Ascending aorta (tissue), 2 donors: ENCODE data around the gene SOX18. TPM values are rescaled to one million over a fixed set of nuclear protein-coding genes. Genes with fewer than 3 reads are reported as not detected.

Source experiments
- DNase-seq, 2 donors: peaks; one replicate each; pipeline ENCODE4 v3.0.0-alpha.2; 2019; ENCODE audit warnings: low spot score in 2 of 2
- H3K27ac ChIP-seq, 2 donors: fragments of 200-600 bp; sonication (generic); one replicate each; pipeline ENCODE4 v1.5.1; 2016 to 2017; ENCODE audit warnings: mild to moderate bottlenecking in 1 of 2
- H3K27me3 ChIP-seq: fragments of 200-600 bp; sonication (generic); one replicate; pipeline ENCODE4 v1.5.1; 2017
- H3K36me3 ChIP-seq, 2 donors: fragments of 200-600 bp; sonication (generic); one replicate each; pipeline ENCODE4 v1.5.1; 2016
- H3K4me1 ChIP-seq, 2 donors: fragments of 200-600 bp; sonication (generic); one replicate each; pipeline ENCODE4 v1.5.1; 2016 to 2017; ENCODE audit warnings: mild to moderate bottlenecking in 1 of 2
- H3K4me3 ChIP-seq, 2 donors: fragments of 200-600 bp; sonication (generic); one replicate each; pipeline ENCODE4 v1.5.1; 2016 to 2017; ENCODE audit warnings: mild to moderate bottlenecking in 1 of 2
- H3K9me3 ChIP-seq, 2 donors: fragments of 200-600 bp; sonication (generic); one replicate each; pipeline ENCODE4 v1.5.1; 2016
- CTCF ChIP-seq, 3 experiments: fragments of 200-600 bp in 2 of 3; fragments of 450-650 bp in 1 of 3; sonication (generic) in 2 of 3; IDR thresholded peaks; one replicate each; pipeline ENCODE4 v1.5.1; 2016 to 2019; ENCODE audit warnings: antibody characterized with exemption in 3 of 3, mild to moderate bottlenecking in 1 of 3, moderate library complexity in 1 of 3
- intact Hi-C: fragments of 100-400 bp; cut with DNase I; formaldehyde crosslinking; loops from one replicate; pipeline ENCODE4 v1.15.1; 2023
- total RNA-seq: library from RNA; depleted of rRNA; stranded (reverse); fragments of >200 nt; gene quantifications from one replicate; pipeline ENCODE4 v1.1.0, GENCODE V29; 2016

Gene SOX18
- total RNA-seq, 1 donor from 2014 or later = 244 TPM

GRCh38 chr20:64086801-64087200, 37.4 kb upstream of the SOX18 start:
- Histone ChIP-seq H3K36me3 (no peaks in the 10 kb centered on the region), H3K4me3 (no peak overlapping the region), H3K9me3 (no peaks in the 10 kb centered on the region), H3K4me1 (peaks cover 6 to 12% of the 10 kb centered on the region in 2 donors), H3K27me3 (peaks cover 7% of the 10 kb centered on the region), H3K27ac (no peak overlapping the region)
- no peak for DNase-seq
- intact Hi-C loops = no loop called here
- TF ChIP-seq CTCF (IDR thresholded peaks at IDR 0.05) = no peak

GRCh38 chr20:64084685-64085152, 35.3 kb upstream of the SOX18 start:
- Histone ChIP-seq H3K4me1 (peaks cover 6 to 15% of the 10 kb centered on the region in 2 donors), H3K4me3 (peak overlapping the region in 1 of 2 donors; percentile 74), H3K27ac (no peak overlapping the region), H3K27me3 (peaks cover 7% of the 10 kb centered on the region), H3K36me3 (no peaks in the 10 kb centered on the region), H3K9me3 (no peaks in the 10 kb centered on the region)
- no peak for DNase-seq
- TF ChIP-seq CTCF (IDR thresholded peaks at IDR 0.05) = no peak
- intact Hi-C loops = loop anchor here (5.0 kb wide), 1 partner anchor 38 kb away; no protein-coding TSS in a partner anchor

- intact Hi-C loops = loop anchor here (5.0 kb wide), 1 partner anchor 38 kb away; no protein-coding TSS in a partner anchor
- Histone ChIP-seq H3K27ac (no peak within 1 kb of the TSS), H3K9me3 (no peaks in the 10 kb centered on the region), H3K36me3 (no peaks in the 10 kb centered on the region), H3K27me3 (peaks cover 7% of the 10 kb centered on the region), H3K4me1 (peaks cover 9 to 18% of the 10 kb centered on the region in 2 donors), H3K4me3 (peak within 1 kb of the TSS; percentile 54 to 74)
- DNase-seq = no peak
- TF ChIP-seq CTCF (IDR thresholded peaks at IDR 0.05) = no peak
Measured at GRCh38 chr20:64083804-64084684, 34.6 kb upstream of the SOX18 start, which contains the start of gene LKAAEAR1. TSS of gene LKAAEAR1 (minus strand) at chr20:64084398. CDS start at chr20:64084219, 179 bp downstream.

GRCh38 chr20:64083378-64083803, 34.0 kb upstream of the SOX18 start:
- intact Hi-C loops = loop anchor here (5.0 kb wide), 1 partner anchor 39 kb away; no protein-coding TSS in a partner anchor
- DNase-seq = peak in 1 of 2 donors; percentile 81
- Histone ChIP-seq H3K36me3 (no peaks in the 10 kb centered on the region), H3K9me3 (no peaks in the 10 kb centered on the region), H3K27me3 (peaks cover 7% of the 10 kb centered on the region), H3K27ac (no peak overlapping the region), H3K4me3 (peak overlapping the region; percentile 54 to 74), H3K4me1 (peaks cover 16 to 25% of the 10 kb centered on the region in 2 donors)
- peak; percentile 40 to 62 (median 52) for TF ChIP-seq CTCF (IDR thresholded peaks at IDR 0.05)

GRCh38 chr20:64082820-64083377, 33.5 kb upstream of the SOX18 start:
- no peak for DNase-seq
- intact Hi-C loops = loop anchor here (5.0 kb wide), 1 partner anchor 39 kb away; no protein-coding TSS in a partner anchor
- Histone ChIP-seq H3K9me3 (no peaks in the 10 kb centered on the region), H3K4me1 (peaks cover 17 to 30% of the 10 kb centered on the region in 2 donors), H3K4me3 (peak overlapping the region; percentile 54 to 74), H3K27me3 (peaks cover 7% of the 10 kb centered on the region), H3K36me3 (no peaks in the 10 kb centered on the region), H3K27ac (no peak overlapping the region)
- no peak for TF ChIP-seq CTCF (IDR thresholded peaks at IDR 0.05)
